Testis (tissue), 3 donors: ENCODE results near the gene ZNF653. TPM values are rescaled to one million over a fixed set of nuclear protein-coding genes. Genes with fewer than 3 reads are reported as not detected.
A peak's percentile ranks its signal among the peaks of the same experiment; 100 is the strongest.

Experiments
- DNase-seq: peaks from one replicate; pipeline ENCODE4 v3.0.0-alpha.2; 2019
- H3K27ac ChIP-seq, 2 donors: fragments of 200-600 bp; sonication (generic); one replicate each; pipeline ENCODE4 v1.5.1; 2019
- H3K27me3 ChIP-seq: fragments of 200-600 bp; sonication (generic); one replicate; pipeline ENCODE4 v1.5.1; 2019
- H3K36me3 ChIP-seq: fragments of 200-600 bp; sonication (generic); one replicate; pipeline ENCODE4 v1.5.1; 2017; ENCODE audit warnings: low read depth; ENCODE audit errors: missing control alignments
- H3K4me1 ChIP-seq: fragments of 200-600 bp; sonication (generic); one replicate; pipeline ENCODE4 v1.5.1; 2019
- H3K4me3 ChIP-seq, 2 donors: fragments of 200-600 bp; sonication (generic); one replicate each; pipeline ENCODE4 v1.5.1; 2017 to 2019
- H3K9me3 ChIP-seq: fragments of 200-600 bp; sonication (generic); one replicate; pipeline ENCODE4 v1.5.1; 2017
- POLR2A ChIP-seq: fragments of 450-650 bp; IDR thresholded peaks from one replicate; pipeline ENCODE4 v1.6.1; 2017; ENCODE audit warnings: antibody characterized with exemption, mild to moderate bottlenecking, moderate library complexity
- WGBS, 2 donors: methylation state at CpG; one replicate each; pipeline ENCODE4 v1.1.5; 2018; 5-methylcytosine and 5-hydroxymethylcytosine counted together
- intact Hi-C: fragments of 100-400 bp; cut with DNase I; formaldehyde crosslinking; loops from one replicate; pipeline ENCODE4 v1.15.1; 2023; ENCODE audit warnings: low total_unique reads
- polyA plus RNA-seq: library from polyadenylated mRNA; stranded (reverse); fragments of 350-450 nt; fragmentation: Illumina TruSeq; extraction: RNeasy Lipid Tissue Mini Kit (QIAGEN cat#74804); gene quantifications from one replicate; pipeline ENCODE4 v1.2.3, GENCODE V29; 2014; ENCODE audit warnings: low read depth, low replicate concordance; ENCODE audit not compliant: insufficient read depth
- total RNA-seq, 2 donors: library from RNA; depleted of rRNA; stranded (reverse); fragments of >200 nt; gene quantifications; one replicate each; pipeline ENCODE4 v1.2.3, GENCODE V29; 2016
- TF ChIP-seq, protein P1 (sequence below), 3 experiments: fragments of 450-650 bp in 2 of 3; fragments of 200-600 bp in 1 of 3; sonication (generic) in 1 of 3; IDR thresholded peaks; one replicate each; pipeline ENCODE4 v1.5.1; 2016 to 2019; ENCODE audit warnings: antibody characterized with exemption in 3 of 3, mild to moderate bottlenecking in 2 of 3, moderate library complexity in 1 of 3

ZNF653 gene
- total and polyA plus RNA-seq, 3 donors from 2014 or later: 36.8 to 53.3 (median 45.9) TPM

DNA sequence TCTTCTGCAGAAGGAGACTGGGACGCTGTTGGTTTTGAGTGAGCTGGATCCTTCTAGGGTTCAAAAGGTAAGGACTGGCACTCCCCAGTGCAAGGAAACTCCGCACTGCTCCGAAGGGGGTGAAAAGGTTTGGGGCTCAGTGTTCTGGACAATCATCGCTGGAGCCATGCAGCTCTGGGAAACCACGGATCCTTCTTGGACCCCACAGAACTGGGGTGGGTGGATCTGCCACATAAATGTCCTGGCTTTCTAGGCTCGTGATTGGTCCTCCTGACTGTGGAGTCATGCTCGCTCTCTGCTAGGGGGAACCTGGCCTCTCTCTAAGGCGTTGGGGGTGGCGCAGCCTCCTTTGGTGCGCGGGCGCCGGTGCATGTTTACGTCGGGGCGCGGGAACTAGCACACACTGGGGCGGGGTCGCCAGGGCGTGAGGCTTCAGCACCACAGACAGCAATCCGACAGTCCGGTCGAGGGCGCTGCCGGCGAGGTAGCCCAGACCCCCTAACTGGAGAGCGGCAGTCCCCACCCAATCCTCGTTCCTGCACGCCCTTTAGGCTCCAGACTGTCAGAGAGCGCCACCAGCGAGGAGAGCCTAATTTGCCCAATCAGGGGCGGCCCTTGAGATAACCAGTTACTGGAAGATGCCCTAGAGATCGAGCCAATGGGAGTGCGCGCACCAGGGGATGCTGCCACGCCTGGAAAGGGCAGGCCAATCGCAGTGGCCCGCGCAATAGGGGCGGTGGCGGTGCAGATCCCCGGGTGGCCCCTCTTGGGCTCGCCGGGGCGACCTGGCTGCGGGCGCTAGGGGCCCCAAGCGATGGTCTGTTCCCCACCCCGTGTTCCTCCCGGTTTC is 23.9 kb downstream of the ZNF653 start:
- intact Hi-C loops: no loop called here
- Histone ChIP-seq H3K4me3 (peak overlapping the region; percentile 18 to 54), H3K27me3 (no peaks in the 10 kb centered on the region), H3K9me3 (no peaks in the 10 kb centered on the region), H3K36me3 (no peaks in the 10 kb centered on the region), H3K27ac (no peak overlapping the region), H3K4me1 (peaks cover 16% of the 10 kb centered on the region)
- no peak for TF ChIP-seq POLR2A
- TF ChIP-seq, protein P1, sequence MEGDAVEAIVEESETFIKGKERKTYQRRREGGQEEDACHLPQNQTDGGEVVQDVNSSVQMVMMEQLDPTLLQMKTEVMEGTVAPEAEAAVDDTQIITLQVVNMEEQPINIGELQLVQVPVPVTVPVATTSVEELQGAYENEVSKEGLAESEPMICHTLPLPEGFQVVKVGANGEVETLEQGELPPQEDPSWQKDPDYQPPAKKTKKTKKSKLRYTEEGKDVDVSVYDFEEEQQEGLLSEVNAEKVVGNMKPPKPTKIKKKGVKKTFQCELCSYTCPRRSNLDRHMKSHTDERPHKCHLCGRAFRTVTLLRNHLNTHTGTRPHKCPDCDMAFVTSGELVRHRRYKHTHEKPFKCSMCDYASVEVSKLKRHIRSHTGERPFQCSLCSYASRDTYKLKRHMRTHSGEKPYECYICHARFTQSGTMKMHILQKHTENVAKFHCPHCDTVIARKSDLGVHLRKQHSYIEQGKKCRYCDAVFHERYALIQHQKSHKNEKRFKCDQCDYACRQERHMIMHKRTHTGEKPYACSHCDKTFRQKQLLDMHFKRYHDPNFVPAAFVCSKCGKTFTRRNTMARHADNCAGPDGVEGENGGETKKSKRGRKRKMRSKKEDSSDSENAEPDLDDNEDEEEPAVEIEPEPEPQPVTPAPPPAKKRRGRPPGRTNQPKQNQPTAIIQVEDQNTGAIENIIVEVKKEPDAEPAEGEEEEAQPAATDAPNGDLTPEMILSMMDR (IDR thresholded peaks at IDR 0.05): no peak
- WGBS, 2 donors: 4 to 11% methylated on average over 8 to 35 of the region's 50 CpGs
- peak; percentile 81 for DNase-seq

DNA sequence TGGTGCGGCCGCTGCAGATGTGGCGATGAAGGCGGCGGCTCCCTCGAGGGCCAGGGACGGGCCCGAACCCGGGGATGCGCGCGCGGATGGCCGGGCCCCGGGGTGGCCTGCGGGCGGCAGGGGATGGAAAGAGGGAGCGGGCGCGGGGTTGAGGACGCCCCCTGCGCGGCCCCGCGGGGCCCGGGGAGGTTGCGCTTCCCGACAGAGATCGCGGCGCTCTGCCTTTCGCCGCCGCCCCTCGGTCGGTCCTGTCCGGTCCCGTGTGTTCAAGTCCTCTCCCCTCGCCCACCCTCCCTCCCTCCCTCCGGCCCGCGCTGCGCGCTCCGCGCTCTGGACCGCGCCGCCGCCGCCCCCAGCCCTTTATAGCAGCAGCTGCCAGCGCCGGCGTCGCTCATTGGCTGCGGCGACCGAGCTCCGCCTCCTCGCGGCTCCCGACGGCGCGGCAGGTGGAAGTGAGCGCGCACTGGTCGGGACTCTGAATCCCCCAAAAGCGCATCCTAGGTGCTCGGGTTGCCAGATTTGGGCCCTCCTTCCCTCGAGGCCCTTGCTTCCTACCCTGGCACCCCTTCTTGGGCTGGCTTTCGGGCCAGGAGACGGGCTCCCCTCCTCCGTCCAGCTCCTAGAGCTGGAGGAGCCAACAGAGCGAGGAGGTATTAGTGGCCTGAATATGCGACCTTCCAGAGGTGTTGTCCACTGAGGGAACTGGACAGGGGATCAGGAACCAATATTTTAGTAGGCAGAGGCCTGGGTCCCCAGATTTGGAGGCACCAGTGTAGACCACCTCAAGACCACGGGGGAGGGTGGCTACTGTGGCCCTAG is 24.7 kb downstream of the ZNF653 start, which contains the start of gene ELAVL3:
ELAVL3 (minus strand) TSS at position 332 of the 819 bp plus-strand sequence. CDS start 438 bp downstream, outside the sequence.
- WGBS, 2 donors: 7 to 12% methylated on average over 5 to 41 of the region's 77 CpGs
- Histone ChIP-seq H3K4me1 (peaks cover 16% of the 10 kb centered on the region), H3K4me3 (peak within 1 kb of the TSS; percentile 31 to 54), H3K9me3 (no peaks in the 10 kb centered on the region), H3K27me3 (no peaks in the 10 kb centered on the region), H3K27ac (no peak within 1 kb of the TSS), H3K36me3 (no peaks in the 10 kb centered on the region)
- intact Hi-C loops: no loop called here
- DNase-seq: no peak
- TF ChIP-seq, protein P1 (IDR thresholded peaks at IDR 0.05): no peak
- TF ChIP-seq POLR2A: no peak

DNA sequence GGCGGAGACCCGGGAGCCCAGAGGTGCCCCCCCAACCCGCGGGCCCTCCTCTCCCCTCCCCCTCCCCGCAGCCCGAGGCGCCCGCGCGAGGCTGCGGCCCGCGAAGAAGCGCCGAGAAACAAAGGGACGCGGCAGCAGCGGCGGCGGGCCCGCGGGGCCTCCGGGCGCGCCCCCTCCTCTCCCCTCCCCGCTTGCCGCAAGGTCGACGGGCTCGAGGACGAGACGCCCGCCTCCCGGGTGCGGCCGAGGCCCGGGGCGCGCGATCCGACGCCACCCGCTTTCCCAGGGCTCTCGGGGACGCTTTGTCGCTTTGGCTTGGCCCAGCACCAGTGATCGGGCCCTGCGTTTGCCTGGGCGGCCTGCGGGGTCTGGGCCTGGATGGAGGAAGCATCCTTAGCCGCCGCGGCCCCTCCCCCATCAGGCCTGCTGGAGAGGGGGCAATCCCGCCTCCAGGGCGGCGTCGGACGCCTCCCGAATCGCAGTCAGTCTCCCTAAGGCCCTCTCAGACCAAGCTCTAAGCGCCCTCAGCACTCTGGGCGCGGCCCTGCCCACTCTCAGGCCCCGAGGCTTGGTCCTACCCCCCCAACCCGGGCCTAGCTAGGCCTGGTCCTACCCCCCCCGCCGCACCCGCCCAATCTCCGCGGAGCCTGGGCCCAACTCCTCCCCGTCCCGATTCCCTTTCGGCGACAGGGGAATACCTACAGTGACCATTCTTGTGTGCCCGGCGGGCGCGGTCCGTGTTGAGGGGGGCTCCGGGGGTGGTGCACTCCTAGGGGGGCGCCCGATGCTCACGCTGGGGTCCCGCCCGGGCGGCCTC is 25.5 kb downstream of the ZNF653 start:
- Histone ChIP-seq H3K27me3 (no peaks in the 10 kb centered on the region), H3K36me3 (no peaks in the 10 kb centered on the region), H3K27ac (no peak overlapping the region), H3K9me3 (no peaks in the 10 kb centered on the region), H3K4me1 (peaks cover 16% of the 10 kb centered on the region), H3K4me3 (peak overlapping the region; percentile 31 to 43)
- no peak for TF ChIP-seq POLR2A
- TF ChIP-seq, protein P1 (IDR thresholded peaks at IDR 0.05): no peak
- DNase-seq: no peak
- intact Hi-C loops: no loop called here
- WGBS, 2 donors: 3% methylated on average over 73 of the region's 86 CpGs; no CpG with 5 or more reads in 1 of the 2 donors

DNA sequence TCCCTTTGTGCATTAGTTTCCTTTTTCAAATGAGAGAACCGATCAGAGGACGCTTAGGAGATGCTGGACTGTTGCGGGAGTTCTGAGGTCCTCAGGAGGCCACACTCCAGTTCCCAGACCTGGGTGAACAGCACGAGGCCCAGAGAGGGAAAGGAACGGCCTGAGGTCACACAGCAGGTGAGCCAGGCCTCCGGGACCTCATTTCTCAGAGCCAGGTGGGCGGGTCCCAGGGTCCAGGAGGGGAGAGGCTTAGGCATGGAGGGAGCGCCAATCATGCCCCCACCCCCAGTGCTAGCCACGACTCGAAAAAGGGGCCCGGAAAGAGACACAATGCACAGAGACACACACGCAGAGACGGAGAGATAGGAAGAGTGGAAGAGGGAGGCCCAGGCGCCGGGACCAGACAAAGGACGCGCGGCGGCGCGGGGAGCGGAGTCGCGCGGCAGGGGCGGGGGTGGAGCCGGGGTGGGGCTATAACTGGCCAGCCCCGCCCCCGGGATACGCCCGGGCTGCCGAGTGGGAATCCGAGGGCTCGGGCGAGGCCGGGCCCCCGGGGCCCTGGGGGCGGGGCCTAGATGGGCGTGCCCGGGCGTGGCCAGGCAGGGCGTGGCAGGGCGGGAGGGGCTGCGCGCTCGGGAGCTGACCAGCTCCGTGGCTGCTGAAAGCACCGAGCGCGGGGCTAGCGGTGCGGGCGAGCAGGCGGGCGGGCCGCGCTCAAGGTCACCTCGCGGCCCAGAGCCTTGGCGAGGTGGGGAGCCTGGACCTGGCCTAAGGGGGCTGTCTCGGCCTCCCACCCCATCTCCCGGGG is 26.3 kb downstream of the ZNF653 start:
- no peaks in the 10 kb centered on the region for H3K27me3 ChIP-seq
- DNase-seq: peak; percentile 73

More for the DNA sequence above, 26.3 kb downstream of the ZNF653 start:
- intact Hi-C loops: no loop called here
- Histone ChIP-seq H3K4me3 (peak overlapping the region; percentile 31 to 43), H3K9me3 (no peaks in the 10 kb centered on the region), H3K27ac (no peak overlapping the region), H3K4me1 (peaks cover 16% of the 10 kb centered on the region), H3K36me3 (no peaks in the 10 kb centered on the region)
- WGBS, 2 donors: 20 to 27% methylated on average over 24 to 34 of the region's 62 CpGs
- no peak for TF ChIP-seq POLR2A
- TF ChIP-seq, protein P1 (IDR thresholded peaks at IDR 0.05): no peak
